Liver (tissue), 9 donors: ENCODE results near the gene WWOX. TPM values are rescaled to one million over a fixed set of nuclear protein-coding genes. Genes with fewer than 3 reads are reported as not detected.

Experiments used
- DNase-seq: peaks from one replicate; pipeline ENCODE4 v3.0.0-alpha.2; 2017; ENCODE audit warnings: low spot score
- H3K27ac ChIP-seq, 2 donors: one replicate each; pipeline ENCODE4 v1.7.0; 2013; ENCODE audit warnings: inconsistent platforms in 2 of 2, low read length in 2 of 2, control low read depth in 1 of 2, low read depth in 1 of 2, mild to moderate bottlenecking in 1 of 2
- H3K27me3 ChIP-seq, 4 donors: one replicate each; pipeline versions ENCODE4 v1.6.1 to v1.7.0; 2013; ENCODE audit warnings: low read length in 3 of 4, inconsistent platforms in 1 of 4, mild to moderate bottlenecking in 1 of 4, moderate library complexity in 1 of 4; ENCODE audit not compliant: control insufficient read depth in 4 of 4, insufficient read depth in 4 of 4
- H3K36me3 ChIP-seq, 4 donors: one replicate each; pipeline versions ENCODE4 v1.6.1 to v1.7.0; 2013; ENCODE audit warnings: low read length in 3 of 4, mild to moderate bottlenecking in 3 of 4, low read depth in 1 of 4, moderate library complexity in 1 of 4; ENCODE audit not compliant: control insufficient read depth in 4 of 4, insufficient read depth in 3 of 4
- H3K4me1 ChIP-seq, 4 donors: one replicate each; pipeline versions ENCODE4 v1.6.1 to v1.7.0; 2013; ENCODE audit warnings: low read length in 3 of 4, mild to moderate bottlenecking in 3 of 4, moderate library complexity in 1 of 4; ENCODE audit not compliant: control insufficient read depth in 4 of 4, insufficient read depth in 4 of 4
- H3K4me3 ChIP-seq, 3 donors: one replicate each; pipeline versions ENCODE4 v1.6.1 to v1.7.0; 2013; ENCODE audit warnings: low read length in 3 of 3, control low read depth in 1 of 3, low read depth in 1 of 3, mild to moderate bottlenecking in 1 of 3
- H3K9ac ChIP-seq, 2 donors: one replicate each; pipeline ENCODE4 v1.7.0; 2013; ENCODE audit warnings: low read length in 2 of 2, mild to moderate bottlenecking in 2 of 2, moderate library complexity in 2 of 2, control low read depth in 1 of 2, low read depth in 1 of 2
- H3K9me3 ChIP-seq, 4 donors: one replicate each; pipeline versions ENCODE4 v1.6.1 to v1.7.0; 2013; ENCODE audit warnings: low read length in 3 of 4; ENCODE audit not compliant: control insufficient read depth in 4 of 4
- EGR1 ChIP-seq, 2 donors: IDR thresholded peaks; 2 replicates each; pipeline ENCODE4 v1.6.1; 2016 to 2018; ENCODE audit warnings: antibody characterized with exemption in 2 of 2, low read depth in 2 of 2
- FOXA1 ChIP-seq: IDR thresholded peaks from 2 replicates; pipeline ENCODE4 v1.6.1; 2016; ENCODE audit warnings: antibody characterized with exemption
- FOXA2 ChIP-seq: IDR thresholded peaks from 2 replicates; pipeline ENCODE4 v1.6.1; 2016; ENCODE audit warnings: antibody characterized with exemption
- HNF4A ChIP-seq, 2 donors: conservative IDR thresholded peaks; 2 replicates each; pipeline ENCODE4 v1.6.1; 2016; ENCODE audit warnings: antibody characterized with exemption in 2 of 2, mild to moderate bottlenecking in 2 of 2
- HNF4G ChIP-seq: IDR thresholded peaks from 2 replicates; pipeline ENCODE4 v1.6.1; 2016; ENCODE audit warnings: antibody characterized with exemption
- JUND ChIP-seq, 2 donors: IDR thresholded peaks; 2 replicates each; pipeline ENCODE4 v1.6.1; 2016; ENCODE audit warnings: antibody characterized with exemption in 2 of 2
- NR2F2 ChIP-seq: IDR thresholded peaks from 2 replicates; pipeline ENCODE4 v1.6.1; 2016; ENCODE audit warnings: antibody characterized with exemption
- RAD21 ChIP-seq, 2 donors: IDR thresholded peaks; 2 replicates each; pipeline ENCODE4 v1.6.1; 2016; ENCODE audit warnings: antibody characterized with exemption in 2 of 2, mild to moderate bottlenecking in 2 of 2
- RXRA ChIP-seq, 2 donors: IDR thresholded peaks; 2 replicates each; pipeline ENCODE4 v1.6.1; 2017 to 2018; ENCODE audit warnings: antibody characterized with exemption in 2 of 2, mild to moderate bottlenecking in 1 of 2
- SP1 ChIP-seq: IDR thresholded peaks from 2 replicates; pipeline ENCODE4 v1.6.1; 2018; ENCODE audit warnings: antibody characterized with exemption, mild to moderate bottlenecking
- WGBS: extraction: QIAGEN DNeasy Blood & Tissue Kit; methylation state at CpG from one replicate; pipeline ENCODE4 v1.1.7; 2013; 5-methylcytosine and 5-hydroxymethylcytosine counted together
- polyA plus RNA-seq, 2 donors: library from polyadenylated mRNA; stranded (reverse) in 1 of 2; unstranded in 1 of 2; fragments of 200-250 nt in 1 of 2; fragments of >200 nt in 1 of 2; fragmentation: Nextera tagmentation in 1 of 2; extraction: Ambion mirVana in 1 of 2; gene quantifications; one replicate each; pipeline versions ENCODE4 v1.2.1 to v1.2.3, GENCODE V29; 2013 to 2015
- total RNA-seq, 2 donors: library from RNA; depleted of rRNA; stranded (reverse); fragments of >200 nt; gene quantifications; one replicate each; pipeline ENCODE4 v1.2.3, GENCODE V29; 2014
- TF ChIP-seq, protein P1 (sequence below): fragments of 150-350 bp; IDR thresholded peaks from 2 replicates; pipeline ENCODE4 v1.5.1; 2017; ENCODE audit warnings: improper control_type of control experiment, low read depth, low read length; ENCODE audit not compliant: missing input control
- TF ChIP-seq, protein P2 (sequence below): IDR thresholded peaks from 2 replicates; pipeline ENCODE4 v1.6.1; 2016; ENCODE audit warnings: antibody characterized with exemption, mild to moderate bottlenecking
- TF ChIP-seq, protein P3 (sequence below): IDR thresholded peaks from 2 replicates; pipeline ENCODE4 v1.6.1; 2016; ENCODE audit warnings: antibody characterized with exemption
- TF ChIP-seq, protein P4 (sequence below): IDR thresholded peaks from 2 replicates; pipeline ENCODE4 v1.6.1; 2016; ENCODE audit warnings: antibody characterized with exemption
- TF ChIP-seq, protein P5 (sequence below): IDR thresholded peaks from 2 replicates; pipeline ENCODE4 v1.6.1; 2016; ENCODE audit warnings: antibody characterized with exemption
- donor health status: healthy.
- donor health status: healthy.
- donor health status: healthy.
- donor health status: healthy.
- donor health status: healthy.

The WWOX gene
- total and polyA plus RNA-seq, 4 donors, result 9.8 to 46.0 (median 15.3) TPM

DNA sequence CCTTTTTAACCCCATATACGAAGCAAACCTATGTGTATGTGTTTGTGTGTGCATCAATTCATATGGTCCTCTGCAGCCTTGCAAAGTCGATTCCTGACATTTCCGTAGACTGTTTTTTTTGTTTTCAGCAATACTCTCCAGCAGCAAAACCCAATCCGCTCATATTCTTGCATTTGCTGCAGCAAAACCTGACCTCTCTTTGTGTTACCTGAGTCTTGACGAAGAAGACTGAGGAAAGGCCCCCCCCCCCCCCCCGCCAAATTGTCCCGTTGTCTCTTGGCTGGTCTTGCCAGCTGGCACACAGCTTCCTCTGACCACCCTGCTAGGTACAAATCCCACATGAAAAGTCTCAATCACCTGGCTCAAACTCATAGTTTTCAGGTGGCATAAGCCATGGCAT, 494.7 kb downstream of the WWOX start:
- Histone ChIP-seq H3K27me3 (no peaks in the 10 kb centered on the region), H3K4me3 (no peak overlapping the region), H3K9ac (no peak overlapping the region), H3K27ac (no peak overlapping the region), H3K4me1 (peaks cover 5 to 48% (median 37%) of the 10 kb centered on the region in 4 donors), H3K9me3 (no peaks in the 10 kb centered on the region), H3K36me3 (no peaks in the 10 kb centered on the region)
- WGBS, result 77% methylated on average over 7 of the region's 7 CpGs
- TF ChIP-seq FOXA1 (no peak), HNF4A (conservative IDR thresholded peaks at IDR 0.05) (no peak), JUND (IDR thresholded peaks at IDR 0.05) (no peak), SP1 (no peak), FOXA2 (no peak), EGR1 (IDR thresholded peaks at IDR 0.05; ENCODE audit: low read depth in 2 of 2) (no peak), NR2F2 (no peak), RAD21 (IDR thresholded peaks at IDR 0.05) (no peak), HNF4G (no peak), RXRA (IDR thresholded peaks at IDR 0.05) (no peak)
- TF ChIP-seq, protein P1, sequence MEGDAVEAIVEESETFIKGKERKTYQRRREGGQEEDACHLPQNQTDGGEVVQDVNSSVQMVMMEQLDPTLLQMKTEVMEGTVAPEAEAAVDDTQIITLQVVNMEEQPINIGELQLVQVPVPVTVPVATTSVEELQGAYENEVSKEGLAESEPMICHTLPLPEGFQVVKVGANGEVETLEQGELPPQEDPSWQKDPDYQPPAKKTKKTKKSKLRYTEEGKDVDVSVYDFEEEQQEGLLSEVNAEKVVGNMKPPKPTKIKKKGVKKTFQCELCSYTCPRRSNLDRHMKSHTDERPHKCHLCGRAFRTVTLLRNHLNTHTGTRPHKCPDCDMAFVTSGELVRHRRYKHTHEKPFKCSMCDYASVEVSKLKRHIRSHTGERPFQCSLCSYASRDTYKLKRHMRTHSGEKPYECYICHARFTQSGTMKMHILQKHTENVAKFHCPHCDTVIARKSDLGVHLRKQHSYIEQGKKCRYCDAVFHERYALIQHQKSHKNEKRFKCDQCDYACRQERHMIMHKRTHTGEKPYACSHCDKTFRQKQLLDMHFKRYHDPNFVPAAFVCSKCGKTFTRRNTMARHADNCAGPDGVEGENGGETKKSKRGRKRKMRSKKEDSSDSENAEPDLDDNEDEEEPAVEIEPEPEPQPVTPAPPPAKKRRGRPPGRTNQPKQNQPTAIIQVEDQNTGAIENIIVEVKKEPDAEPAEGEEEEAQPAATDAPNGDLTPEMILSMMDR, result no peak
- TF ChIP-seq, protein P2, sequence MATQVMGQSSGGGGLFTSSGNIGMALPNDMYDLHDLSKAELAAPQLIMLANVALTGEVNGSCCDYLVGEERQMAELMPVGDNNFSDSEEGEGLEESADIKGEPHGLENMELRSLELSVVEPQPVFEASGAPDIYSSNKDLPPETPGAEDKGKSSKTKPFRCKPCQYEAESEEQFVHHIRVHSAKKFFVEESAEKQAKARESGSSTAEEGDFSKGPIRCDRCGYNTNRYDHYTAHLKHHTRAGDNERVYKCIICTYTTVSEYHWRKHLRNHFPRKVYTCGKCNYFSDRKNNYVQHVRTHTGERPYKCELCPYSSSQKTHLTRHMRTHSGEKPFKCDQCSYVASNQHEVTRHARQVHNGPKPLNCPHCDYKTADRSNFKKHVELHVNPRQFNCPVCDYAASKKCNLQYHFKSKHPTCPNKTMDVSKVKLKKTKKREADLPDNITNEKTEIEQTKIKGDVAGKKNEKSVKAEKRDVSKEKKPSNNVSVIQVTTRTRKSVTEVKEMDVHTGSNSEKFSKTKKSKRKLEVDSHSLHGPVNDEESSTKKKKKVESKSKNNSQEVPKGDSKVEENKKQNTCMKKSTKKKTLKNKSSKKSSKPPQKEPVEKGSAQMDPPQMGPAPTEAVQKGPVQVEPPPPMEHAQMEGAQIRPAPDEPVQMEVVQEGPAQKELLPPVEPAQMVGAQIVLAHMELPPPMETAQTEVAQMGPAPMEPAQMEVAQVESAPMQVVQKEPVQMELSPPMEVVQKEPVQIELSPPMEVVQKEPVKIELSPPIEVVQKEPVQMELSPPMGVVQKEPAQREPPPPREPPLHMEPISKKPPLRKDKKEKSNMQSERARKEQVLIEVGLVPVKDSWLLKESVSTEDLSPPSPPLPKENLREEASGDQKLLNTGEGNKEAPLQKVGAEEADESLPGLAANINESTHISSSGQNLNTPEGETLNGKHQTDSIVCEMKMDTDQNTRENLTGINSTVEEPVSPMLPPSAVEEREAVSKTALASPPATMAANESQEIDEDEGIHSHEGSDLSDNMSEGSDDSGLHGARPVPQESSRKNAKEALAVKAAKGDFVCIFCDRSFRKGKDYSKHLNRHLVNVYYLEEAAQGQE, result no peak
- TF ChIP-seq, protein P3, sequence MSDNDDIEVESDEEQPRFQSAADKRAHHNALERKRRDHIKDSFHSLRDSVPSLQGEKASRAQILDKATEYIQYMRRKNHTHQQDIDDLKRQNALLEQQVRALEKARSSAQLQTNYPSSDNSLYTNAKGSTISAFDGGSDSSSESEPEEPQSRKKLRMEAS, result no peak
- TF ChIP-seq, protein P4, sequence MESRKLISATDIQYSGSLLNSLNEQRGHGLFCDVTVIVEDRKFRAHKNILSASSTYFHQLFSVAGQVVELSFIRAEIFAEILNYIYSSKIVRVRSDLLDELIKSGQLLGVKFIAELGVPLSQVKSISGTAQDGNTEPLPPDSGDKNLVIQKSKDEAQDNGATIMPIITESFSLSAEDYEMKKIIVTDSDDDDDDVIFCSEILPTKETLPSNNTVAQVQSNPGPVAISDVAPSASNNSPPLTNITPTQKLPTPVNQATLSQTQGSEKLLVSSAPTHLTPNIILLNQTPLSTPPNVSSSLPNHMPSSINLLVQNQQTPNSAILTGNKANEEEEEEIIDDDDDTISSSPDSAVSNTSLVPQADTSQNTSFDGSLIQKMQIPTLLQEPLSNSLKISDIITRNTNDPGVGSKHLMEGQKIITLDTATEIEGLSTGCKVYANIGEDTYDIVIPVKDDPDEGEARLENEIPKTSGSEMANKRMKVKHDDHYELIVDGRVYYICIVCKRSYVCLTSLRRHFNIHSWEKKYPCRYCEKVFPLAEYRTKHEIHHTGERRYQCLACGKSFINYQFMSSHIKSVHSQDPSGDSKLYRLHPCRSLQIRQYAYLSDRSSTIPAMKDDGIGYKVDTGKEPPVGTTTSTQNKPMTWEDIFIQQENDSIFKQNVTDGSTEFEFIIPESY, result no peak
- TF ChIP-seq, protein P5, sequence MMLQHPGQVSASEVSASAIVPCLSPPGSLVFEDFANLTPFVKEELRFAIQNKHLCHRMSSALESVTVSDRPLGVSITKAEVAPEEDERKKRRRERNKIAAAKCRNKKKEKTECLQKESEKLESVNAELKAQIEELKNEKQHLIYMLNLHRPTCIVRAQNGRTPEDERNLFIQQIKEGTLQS, result no peak
- no peak for DNase-seq

DNA sequence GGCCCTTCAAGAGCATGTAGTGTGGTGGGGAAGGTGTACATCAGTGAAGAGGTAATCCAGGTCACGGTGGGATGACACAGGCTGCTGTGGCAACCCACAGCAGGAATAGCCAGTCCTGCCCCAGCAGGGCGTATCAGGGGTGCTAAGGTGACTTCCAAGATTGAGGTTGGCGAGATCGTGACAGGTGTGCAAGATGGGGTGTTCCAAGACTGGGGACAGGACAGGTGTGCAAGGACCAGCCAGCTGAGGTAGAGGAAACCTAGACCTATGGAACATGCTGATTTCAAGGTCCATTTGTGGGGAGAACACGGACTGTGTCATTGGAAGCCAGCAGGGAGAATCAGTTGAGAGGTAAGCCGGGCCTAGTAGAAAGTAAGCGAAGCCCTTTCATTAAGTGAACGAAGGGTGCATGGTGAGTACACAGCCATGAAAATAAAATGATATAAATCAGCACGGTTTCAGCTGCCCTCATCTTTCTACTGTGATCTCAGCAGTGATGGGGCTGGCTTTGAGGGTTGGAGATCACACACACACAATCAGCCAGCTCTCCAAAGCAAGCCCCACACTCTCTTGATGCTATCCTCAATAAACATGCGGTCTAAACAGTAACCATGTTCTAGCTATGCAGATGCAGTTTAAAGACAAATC, 497.0 kb downstream of the WWOX start:
- Histone ChIP-seq H3K9me3 (no peaks in the 10 kb centered on the region), H3K27ac (peak overlapping the region; percentile 2 to 52), H3K36me3 (no peaks in the 10 kb centered on the region), H3K27me3 (no peaks in the 10 kb centered on the region), H3K9ac (no peak overlapping the region), H3K4me3 (no peak overlapping the region), H3K4me1 (peaks cover 5 to 40% (median 31%) of the 10 kb centered on the region in 4 donors)
- no peak for DNase-seq
- TF ChIP-seq, protein P3, result no peak
- TF ChIP-seq NR2F2, result no peak
- 80% methylated on average over 10 of the region's 10 CpGs for WGBS
